Measurements from ENCODE around the gene UGT1A6. TPM values are rescaled to one million over a fixed set of nuclear protein-coding genes. Genes with fewer than 3 reads are reported as not detected.

UGT1A6 gene
- total and polyA plus RNA-seq, 2 of the 4 experiments (the other 2 are of a cell fraction) = not detected

DNA sequence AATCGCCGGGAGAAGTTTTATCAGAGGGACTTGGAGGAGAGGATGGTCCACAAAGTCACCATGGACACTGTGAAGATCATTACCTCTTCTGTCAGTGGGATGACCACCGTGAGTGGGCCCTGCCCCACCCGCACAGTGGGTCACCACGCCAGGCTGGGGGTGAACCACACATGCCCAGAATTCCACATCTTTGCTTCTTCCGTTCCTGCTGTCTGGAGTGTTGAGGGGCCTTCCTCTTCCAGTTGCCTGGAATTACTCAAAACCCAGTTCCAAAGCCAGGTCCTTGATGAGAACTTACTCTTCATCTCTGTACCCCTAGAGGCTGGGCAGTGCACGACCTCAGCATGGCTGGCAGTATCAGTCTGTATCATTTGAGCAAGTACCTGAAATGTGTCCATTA is 107.5 kb downstream of the UGT1A6 start:
- no peaks in the 10 kb centered on the region for H3K79me1 ChIP-seq (ENCODE audit: low read depth in 1 of 2, low read length in 2 of 2)
- no TSS peak for BruUV-seq (replicated peaks)
- H3K36me3 ChIP-seq (ENCODE audit: control insufficient read depth, insufficient read depth, low read length) = no peaks in the 10 kb centered on the region
- no peak overlapping the region for H4K8ac ChIP-seq (ENCODE audit: low read depth in 2 of 2, low read length in 2 of 2)
- intact Hi-C loops (cut with micrococcal nuclease) = no loop called here
- no peak overlapping the region for H4K91ac ChIP-seq (ENCODE audit: insufficient read depth, low read depth, low read length)
- TF ChIP-seq, protein P1, sequence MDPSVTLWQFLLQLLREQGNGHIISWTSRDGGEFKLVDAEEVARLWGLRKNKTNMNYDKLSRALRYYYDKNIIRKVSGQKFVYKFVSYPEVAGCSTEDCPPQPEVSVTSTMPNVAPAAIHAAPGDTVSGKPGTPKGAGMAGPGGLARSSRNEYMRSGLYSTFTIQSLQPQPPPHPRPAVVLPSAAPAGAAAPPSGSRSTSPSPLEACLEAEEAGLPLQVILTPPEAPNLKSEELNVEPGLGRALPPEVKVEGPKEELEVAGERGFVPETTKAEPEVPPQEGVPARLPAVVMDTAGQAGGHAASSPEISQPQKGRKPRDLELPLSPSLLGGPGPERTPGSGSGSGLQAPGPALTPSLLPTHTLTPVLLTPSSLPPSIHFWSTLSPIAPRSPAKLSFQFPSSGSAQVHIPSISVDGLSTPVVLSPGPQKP (IDR thresholded peaks at IDR 0.05; ENCODE audit: borderline replicate concordance, low read depth, low read length) = no peak
- TF ChIP-seq RFX5 (IDR thresholded peaks at IDR 0.05; ENCODE audit: low read depth, low read length) (no peak), RCOR1 (IDR thresholded peaks at IDR 0.05; ENCODE audit: insufficient replicate concordance, low read length) (no peak), NFE2L2 (IDR thresholded peaks at IDR 0.05; ENCODE audit: low read depth, low read length) (no peak), CEBPB (IDR thresholded peaks at IDR 0.05; ENCODE audit: low read depth, low read length) (no peak), SMC3 (IDR thresholded peaks at IDR 0.05; ENCODE audit: low read depth, low read length) (no peak)
- H2BK15ac ChIP-seq (ENCODE audit: low read depth, low read length) = no peak overlapping the region
- H3K9ac ChIP-seq (ENCODE audit: low read depth, low read length) = no peak overlapping the region
- peaks cover 19% of the 10 kb centered on the region for H3K27me3 ChIP-seq (ENCODE audit: control insufficient read depth, insufficient read depth, low read length)
- DNase-seq (no peak), ATAC-seq (ENCODE audit: low read depth) (no peak)
- no peak overlapping the region for H3K4me2 ChIP-seq (ENCODE audit: low read depth, low read length)
- no peak overlapping the region for H3K27ac ChIP-seq (ENCODE audit: insufficient read depth, low read length)
- no peak overlapping the region for H4K5ac ChIP-seq (ENCODE audit: low read depth, low read length)
- H4K20me1 ChIP-seq (ENCODE audit: insufficient read depth, low read length) = no peaks in the 10 kb centered on the region
- H3K4ac ChIP-seq (ENCODE audit: low read depth, low read length) = no peak overlapping the region
- H2BK20ac ChIP-seq (ENCODE audit: low read depth, low read length) = no peak overlapping the region
- ChIA-PET CTCF (no interaction called here), POLR2A (ENCODE audit: unreplicated experiment) (no interaction called here)
- H2BK5ac ChIP-seq (ENCODE audit: low read depth, low read length, poor library complexity, severe bottlenecking) = no peak overlapping the region
- H3K56ac ChIP-seq (ENCODE audit: extremely low read depth, insufficient read depth, low read length) = no peak overlapping the region
- in situ Hi-C loops (cut with MboI; ENCODE audit: low sequenced_read_pairs) = no loop called here
- H2AFZ ChIP-seq (replicated peaks; ENCODE audit: low read length, poor library complexity) = no peak overlapping the region
- no peak overlapping the region for H3K23ac ChIP-seq (ENCODE audit: low read depth, low read length)
- H3K4me1 ChIP-seq (ENCODE audit: control insufficient read depth, insufficient read depth, low read length) = no peaks in the 10 kb centered on the region
- WGBS, 2 experiments (ENCODE audit: extremely low coverage in 2 of 2, insufficient read length in 1 of 2) = no CpG with 5 or more reads among the region's 7 CpGs
- H2BK120ac ChIP-seq (ENCODE audit: low read depth, low read length) = no peak overlapping the region
- dilution Hi-C loops (cut with HindIII; ENCODE audit: low sequenced_read_pairs, unreplicated experiment) = no loop called here
- no peak overlapping the region for H2AK9ac ChIP-seq (replicated peaks; ENCODE audit: low read depth, low read length, poor library complexity)
- H3K18ac ChIP-seq (ENCODE audit: low read depth, low read length) = no peak overlapping the region
- H3K14ac ChIP-seq (replicated peaks; ENCODE audit: low read depth, low read length) = no peak overlapping the region
- H3K9me3 ChIP-seq (ENCODE audit: control insufficient read depth, insufficient read depth, low read length) = no peaks in the 10 kb centered on the region; the same call in 1 of the 2 replicates
- no peak overlapping the region for H2AK5ac ChIP-seq (ENCODE audit: low read depth, low read length)
- no peak overlapping the region for H3K4me3 ChIP-seq (ENCODE audit: insufficient read depth, low read depth, low read length)
- no peaks in the 10 kb centered on the region for H3K9me1 ChIP-seq (ENCODE audit: insufficient read depth, low read length)

All from IMR-90 (cell line).